ENCODE measurements around the gene CRTC1.

CRTC1 gene

GRCh38 chr19:18651300-18651699, 32.2 kb upstream of the CRTC1 start:
- DNase-seq (ENCODE audit: low read depth in 2 of 2): no peak

- no peak for DNase-seq (ENCODE audit: low read depth in 2 of 2)
Observed at GRCh38 chr19:18651733-18652132, 31.7 kb upstream of the CRTC1 start.

- DNase-seq (ENCODE audit: low read depth in 2 of 2): no peak
Observed at GRCh38 chr19:18653853-18654252, 29.6 kb upstream of the CRTC1 start.

DNA sequence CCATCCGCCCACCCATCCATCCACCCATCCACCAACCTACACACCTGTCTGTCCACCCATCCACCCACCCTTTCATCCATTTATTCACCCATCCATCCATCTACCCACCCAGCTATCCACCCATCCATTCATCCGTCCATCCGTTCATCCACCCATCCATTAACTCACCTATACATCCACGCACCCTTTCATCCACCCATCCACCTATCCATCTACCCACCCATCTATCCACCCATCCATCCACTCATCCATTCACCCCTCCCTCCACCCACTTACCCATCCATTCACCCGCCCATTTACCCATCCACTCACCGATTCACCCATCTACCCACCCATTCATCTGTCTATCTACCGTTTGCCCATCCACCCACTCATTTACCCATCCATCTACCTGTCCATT, 29.0 kb upstream of the CRTC1 start:
- no peak for DNase-seq (ENCODE audit: low read depth in 2 of 2)

GRCh38 chr19:18655173-18655844, 28.2 kb upstream of the CRTC1 start:
- no peak for DNase-seq (ENCODE audit: low read depth in 2 of 2)

DNA sequence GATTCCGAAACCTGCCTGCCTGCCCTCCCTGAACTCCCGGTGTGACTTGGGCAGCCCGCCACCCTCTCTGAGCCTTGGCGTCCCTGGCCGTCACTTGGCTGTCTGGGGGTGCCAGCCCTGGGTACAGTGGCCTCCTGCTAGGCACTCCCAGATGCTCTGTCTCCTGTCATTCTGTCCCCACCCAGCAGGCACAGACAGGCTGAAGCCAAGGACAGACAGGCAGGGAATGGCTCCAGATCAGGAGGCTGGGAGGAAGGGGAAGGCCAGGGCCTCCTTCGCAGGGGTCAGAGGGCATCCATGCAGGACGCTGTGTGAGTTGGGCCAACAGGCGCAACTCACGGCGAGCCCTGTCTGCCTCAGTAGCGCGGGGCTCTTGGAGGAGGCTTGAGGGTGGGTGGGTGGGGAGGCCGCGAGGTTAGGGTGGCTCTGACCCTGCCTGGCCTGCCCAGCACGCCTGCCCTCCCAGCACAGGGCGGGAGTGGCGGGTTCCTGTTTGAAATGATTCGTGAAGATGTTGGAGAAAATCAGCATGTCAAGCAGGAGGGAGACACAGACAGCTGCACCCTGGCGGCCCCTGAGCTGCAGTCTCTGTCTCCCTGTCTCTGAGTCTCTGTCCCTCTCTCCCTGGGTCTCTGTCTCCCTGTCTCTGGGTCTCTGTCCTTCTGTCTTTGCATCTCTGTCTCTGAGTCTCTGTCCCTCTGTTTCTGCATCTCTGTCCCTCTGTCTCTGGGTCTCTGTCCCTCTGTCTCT, 27.0 kb upstream of the CRTC1 start:
- no peak for DNase-seq (ENCODE audit: low read depth in 2 of 2)

- no peak for DNase-seq (ENCODE audit: low read depth in 2 of 2)
Observed at GRCh38 chr19:18657590-18658365, 25.7 kb upstream of the CRTC1 start.

- DNase-seq (ENCODE audit: low read depth in 2 of 2): no peak
Observed at GRCh38 chr19:18658366-18658855, 25.1 kb upstream of the CRTC1 start.

DNA sequence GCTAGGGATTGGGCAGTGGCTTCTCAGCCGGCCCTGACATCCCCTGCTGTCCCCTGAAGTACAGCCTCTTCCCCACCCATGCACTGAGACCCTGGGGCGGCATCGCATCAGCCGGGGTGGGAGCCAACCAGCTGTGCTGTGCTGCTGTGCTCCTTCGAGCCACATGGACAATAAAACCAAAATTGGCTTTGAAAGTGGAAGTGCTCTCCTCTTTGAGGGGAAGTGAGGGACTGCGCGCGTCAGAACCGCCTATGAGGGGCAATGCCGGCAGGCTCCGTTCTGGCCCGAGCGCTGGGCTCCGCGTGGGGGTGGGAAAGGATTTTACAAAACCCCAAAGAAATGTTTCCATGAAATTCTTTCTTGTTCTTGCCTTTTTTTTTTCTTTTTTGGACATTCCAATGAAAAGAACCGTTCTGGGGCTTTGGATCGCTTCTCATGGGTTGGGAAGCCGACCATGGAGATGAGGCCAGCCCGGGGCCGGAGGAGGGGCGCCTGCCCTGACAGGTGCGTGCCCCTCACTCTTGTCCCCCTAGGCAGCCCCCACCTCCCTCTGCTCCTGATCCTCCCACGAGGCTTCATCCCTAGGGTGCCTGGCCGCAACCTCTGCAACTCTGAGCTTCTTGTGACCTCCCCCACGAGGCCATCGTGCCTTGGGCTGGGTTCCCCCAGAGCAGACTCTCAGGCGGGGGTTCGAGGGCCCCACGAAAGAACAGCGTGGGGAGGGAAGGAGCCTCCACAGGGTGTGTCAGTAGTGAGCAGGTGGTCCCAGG, 24.0 kb upstream of the CRTC1 start:
- DNase-seq (ENCODE audit: low read depth in 2 of 2): no peak

GRCh38 chr19:18660051-18660910, 23.2 kb upstream of the CRTC1 start:
- DNase-seq (ENCODE audit: low read depth in 2 of 2): no peak

DNA sequence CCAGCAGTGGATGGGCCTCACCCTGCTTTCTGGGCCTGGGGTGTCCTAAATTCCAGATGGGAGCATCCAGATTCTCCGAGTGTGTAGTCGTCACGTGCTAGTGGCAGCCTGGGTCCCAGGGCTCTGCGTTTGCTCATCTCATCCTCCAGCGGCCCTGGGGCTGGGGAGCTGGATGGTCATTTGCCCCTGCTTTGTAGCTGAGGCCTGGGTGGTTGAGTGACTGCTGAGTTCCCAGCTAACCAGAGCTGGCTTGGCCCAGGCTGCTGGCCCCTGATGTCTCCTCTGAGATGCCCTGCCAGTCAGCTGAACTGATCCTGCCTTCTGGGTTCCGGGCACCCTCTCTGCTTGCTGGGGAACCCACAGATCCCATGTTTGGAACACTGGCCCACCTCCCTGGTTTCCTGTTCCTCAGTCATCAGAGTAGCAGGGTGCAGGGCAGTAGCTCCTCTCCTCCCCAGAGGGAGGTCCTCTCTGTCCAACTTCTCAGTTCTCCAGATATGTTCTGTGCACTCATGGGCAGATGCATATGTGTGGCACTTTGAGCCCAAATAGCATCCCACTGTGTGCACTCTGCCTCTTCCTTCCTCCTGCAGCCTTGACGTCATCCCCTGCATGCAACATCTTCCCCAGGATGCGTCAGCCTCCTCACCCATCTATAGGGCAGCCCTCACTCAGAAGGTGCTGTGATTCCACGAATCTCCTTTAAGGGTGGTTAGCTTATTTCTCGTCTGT, 22.4 kb upstream of the CRTC1 start:
- no peak for DNase-seq (ENCODE audit: low read depth in 2 of 2)

DNA sequence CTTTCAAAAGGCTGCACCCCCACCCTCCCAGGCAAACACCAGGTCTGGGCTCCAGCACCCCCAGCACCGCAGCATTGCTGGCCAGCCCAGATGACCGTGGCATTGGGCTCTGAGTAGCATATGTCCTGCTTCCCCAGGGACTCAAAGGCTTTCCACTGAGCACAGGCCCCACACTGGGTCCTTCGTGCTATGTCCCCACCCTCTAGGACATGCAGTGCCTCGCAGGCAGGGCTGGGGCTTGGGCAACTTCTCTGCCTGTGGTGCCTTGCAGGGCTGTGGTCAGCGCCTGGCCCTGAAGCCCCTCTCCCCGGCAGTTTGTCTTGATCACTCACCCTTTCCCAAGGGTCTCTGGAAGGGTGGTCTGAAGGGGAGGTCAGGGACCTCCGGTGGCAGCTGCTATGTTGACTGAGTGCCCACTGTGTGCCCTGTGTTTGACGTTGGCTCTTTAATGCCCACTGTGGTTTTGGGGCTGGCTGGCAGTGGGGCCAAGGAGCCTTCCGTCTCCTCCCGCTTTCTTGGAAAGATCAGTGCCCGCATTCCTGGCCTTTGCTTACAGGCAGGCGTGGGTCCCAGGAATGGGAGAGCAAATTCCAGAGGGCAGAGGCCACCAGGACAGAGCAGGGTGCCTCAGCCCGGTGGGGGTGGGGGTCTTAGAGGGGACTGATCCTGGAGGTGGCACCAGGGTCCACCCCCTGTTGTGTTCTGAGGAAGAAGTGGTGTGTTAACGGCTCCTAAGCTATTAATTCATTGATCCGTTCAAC, 20.3 kb upstream of the CRTC1 start:
- no peak for DNase-seq (ENCODE audit: low read depth in 2 of 2)

GRCh38 chr19:18663940-18664530, 19.4 kb upstream of the CRTC1 start:
- no peak for DNase-seq (ENCODE audit: low read depth in 2 of 2)

- DNase-seq (ENCODE audit: low read depth in 2 of 2): no peak
Observed at GRCh38 chr19:18665771-18666202, 17.7 kb upstream of the CRTC1 start.

- DNase-seq (ENCODE audit: low read depth in 2 of 2): no peak
Observed at GRCh38 chr19:18666317-18666716, 17.2 kb upstream of the CRTC1 start.

- no peak for DNase-seq (ENCODE audit: low read depth in 2 of 2)
Observed at GRCh38 chr19:18666784-18667183, 16.7 kb upstream of the CRTC1 start.

DNA sequence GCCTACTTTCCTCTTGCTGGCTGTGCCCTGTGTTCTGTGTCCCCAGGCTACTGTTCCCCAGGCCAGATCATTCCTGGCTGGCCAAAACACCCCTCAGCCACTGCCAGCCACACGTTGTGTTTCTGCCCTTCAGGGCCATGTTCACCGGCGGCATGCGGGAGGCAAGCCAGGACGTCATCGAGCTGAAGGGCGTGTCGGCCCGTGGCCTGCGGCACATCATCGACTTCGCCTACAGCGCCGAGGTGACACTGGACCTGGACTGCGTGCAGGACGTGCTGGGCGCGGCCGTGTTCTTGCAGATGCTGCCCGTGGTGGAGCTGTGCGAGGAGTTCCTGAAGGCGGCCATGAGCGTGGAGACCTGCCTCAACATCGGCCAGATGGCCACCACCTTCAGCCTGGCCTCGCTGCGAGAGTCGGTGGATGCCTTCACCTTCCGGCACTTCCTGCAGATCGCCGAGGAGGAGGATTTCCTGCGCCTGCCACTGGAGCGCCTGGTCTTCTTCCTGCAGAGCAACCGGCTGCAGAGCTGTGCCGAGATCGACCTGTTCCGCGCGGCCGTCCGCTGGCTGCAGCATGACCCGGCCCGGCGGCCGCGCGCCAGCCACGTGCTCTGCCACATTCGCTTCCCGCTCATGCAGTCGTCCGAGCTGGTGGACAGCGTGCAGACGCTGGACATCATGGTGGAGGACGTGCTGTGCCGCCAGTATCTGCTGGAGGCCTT, 15.8 kb upstream of the CRTC1 start:
- no peak for DNase-seq (ENCODE audit: low read depth in 2 of 2)

DNA sequence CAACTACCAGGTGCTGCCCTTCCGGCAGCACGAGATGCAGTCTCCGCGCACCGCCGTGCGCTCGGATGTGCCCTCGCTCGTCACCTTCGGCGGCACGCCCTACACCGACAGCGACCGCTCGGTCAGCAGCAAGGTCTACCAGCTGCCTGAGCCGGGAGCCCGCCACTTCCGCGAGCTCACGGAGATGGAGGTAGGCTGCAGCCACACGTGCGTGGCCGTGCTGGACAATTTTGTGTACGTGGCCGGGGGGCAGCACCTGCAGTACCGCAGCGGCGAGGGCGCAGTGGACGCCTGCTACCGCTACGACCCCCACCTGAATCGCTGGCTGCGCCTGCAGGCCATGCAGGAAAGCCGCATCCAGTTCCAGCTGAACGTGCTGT, 15.2 kb upstream of the CRTC1 start:
- no peak for DNase-seq (ENCODE audit: low read depth in 2 of 2)

Measured in stimulated activated CD4-positive, alpha-beta T cell treated with anti-CD3 and anti-CD28 coated beads, Interleukin-1b, Interleukin-23, amount 100 ng/mL, for 4 hours (primary cell).